ENCODE measurements around the gene PCNX2. TPM values are rescaled to one million over a fixed set of nuclear protein-coding genes. Genes with fewer than 3 reads are reported as not detected.

Gene PCNX2
- total RNA-seq, 1 donor, result 38.4 TPM

GRCh38 chr1:233040494-233040893 is 255.0 kb downstream of the PCNX2 start:
- Histone ChIP-seq H3K9me3 (ENCODE audit: low read depth, low read length) (no peaks in the 10 kb centered on the region), H3K4me1 (ENCODE audit: insufficient read depth, low read length) (no peaks in the 10 kb centered on the region), H3K4me3 (ENCODE audit: low read length) (no peak overlapping the region), H3K27me3 (ENCODE audit: insufficient read depth, low read length) (no peaks in the 10 kb centered on the region)

- H3K4me3 ChIP-seq (ENCODE audit: low read length), result no peak overlapping the region
- H3K27me3 ChIP-seq (ENCODE audit: insufficient read depth, low read length), result no peaks in the 10 kb centered on the region
- H3K9me3 ChIP-seq (ENCODE audit: low read depth, low read length), result no peaks in the 10 kb centered on the region
- H3K4me1 ChIP-seq (ENCODE audit: insufficient read depth, low read length), result no peaks in the 10 kb centered on the region
Observed at GRCh38 chr1:233038581-233038980, 256.9 kb downstream of the PCNX2 start.

- no peak overlapping the region for H3K4me3 ChIP-seq (ENCODE audit: low read length)
- H3K27me3 ChIP-seq (ENCODE audit: insufficient read depth, low read length), result no peaks in the 10 kb centered on the region
- H3K4me1 ChIP-seq (ENCODE audit: insufficient read depth, low read length), result no peaks in the 10 kb centered on the region
- no peaks in the 10 kb centered on the region for H3K9me3 ChIP-seq (ENCODE audit: low read depth, low read length)
Observed at GRCh38 chr1:233037843-233038242, 257.7 kb downstream of the PCNX2 start.

GRCh38 chr1:233034836-233035235 is 260.7 kb downstream of the PCNX2 start:
- no peaks in the 10 kb centered on the region for H3K27me3 ChIP-seq (ENCODE audit: insufficient read depth, low read length)
- H3K4me3 ChIP-seq (ENCODE audit: low read length), result no peak overlapping the region
- no peaks in the 10 kb centered on the region for H3K9me3 ChIP-seq (ENCODE audit: low read depth, low read length)
- H3K4me1 ChIP-seq (ENCODE audit: insufficient read depth, low read length), result no peaks in the 10 kb centered on the region

- H3K9me3 ChIP-seq (ENCODE audit: low read depth, low read length), result no peaks in the 10 kb centered on the region
- no peaks in the 10 kb centered on the region for H3K27me3 ChIP-seq (ENCODE audit: insufficient read depth, low read length)
- no peak overlapping the region for H3K4me3 ChIP-seq (ENCODE audit: low read length)
- H3K4me1 ChIP-seq (ENCODE audit: insufficient read depth, low read length), result no peaks in the 10 kb centered on the region
Observed at GRCh38 chr1:233033361-233033760, 262.2 kb downstream of the PCNX2 start.

- Histone ChIP-seq H3K27me3 (ENCODE audit: insufficient read depth, low read length) (no peaks in the 10 kb centered on the region), H3K9me3 (ENCODE audit: low read depth, low read length) (no peaks in the 10 kb centered on the region), H3K4me1 (ENCODE audit: insufficient read depth, low read length) (no peaks in the 10 kb centered on the region), H3K4me3 (ENCODE audit: low read length) (no peak overlapping the region)
Observed at GRCh38 chr1:233032916-233033315, 262.6 kb downstream of the PCNX2 start.

GRCh38 chr1:233031521-233031920 is 264.0 kb downstream of the PCNX2 start:
- Histone ChIP-seq H3K9me3 (ENCODE audit: low read depth, low read length) (no peaks in the 10 kb centered on the region), H3K4me3 (ENCODE audit: low read length) (no peak overlapping the region), H3K4me1 (ENCODE audit: insufficient read depth, low read length) (no peaks in the 10 kb centered on the region), H3K27me3 (ENCODE audit: insufficient read depth, low read length) (no peaks in the 10 kb centered on the region)

GRCh38 chr1:233027046-233027445 is 268.5 kb downstream of the PCNX2 start:
- H3K9me3 ChIP-seq (ENCODE audit: low read depth, low read length), result no peaks in the 10 kb centered on the region
- H3K27me3 ChIP-seq (ENCODE audit: insufficient read depth, low read length), result no peaks in the 10 kb centered on the region
- no peaks in the 10 kb centered on the region for H3K4me1 ChIP-seq (ENCODE audit: insufficient read depth, low read length)
- H3K4me3 ChIP-seq (ENCODE audit: low read length), result no peak overlapping the region

GRCh38 chr1:233025567-233025966 is 270.0 kb downstream of the PCNX2 start:
- no peaks in the 10 kb centered on the region for H3K9me3 ChIP-seq (ENCODE audit: low read depth, low read length)
- no peaks in the 10 kb centered on the region for H3K4me1 ChIP-seq (ENCODE audit: insufficient read depth, low read length)
- H3K27me3 ChIP-seq (ENCODE audit: insufficient read depth, low read length), result no peaks in the 10 kb centered on the region
- H3K4me3 ChIP-seq (ENCODE audit: low read length), result no peak overlapping the region

GRCh38 chr1:233025157-233025556 is 270.4 kb downstream of the PCNX2 start:
- Histone ChIP-seq H3K4me1 (ENCODE audit: insufficient read depth, low read length) (no peaks in the 10 kb centered on the region), H3K9me3 (ENCODE audit: low read depth, low read length) (no peaks in the 10 kb centered on the region), H3K4me3 (ENCODE audit: low read length) (no peak overlapping the region), H3K27me3 (ENCODE audit: insufficient read depth, low read length) (no peaks in the 10 kb centered on the region)

GRCh38 chr1:233024199-233024598 is 271.3 kb downstream of the PCNX2 start:
- H3K9me3 ChIP-seq (ENCODE audit: low read depth, low read length), result no peaks in the 10 kb centered on the region
- H3K4me1 ChIP-seq (ENCODE audit: insufficient read depth, low read length), result no peaks in the 10 kb centered on the region
- no peak overlapping the region for H3K4me3 ChIP-seq (ENCODE audit: low read length)
- no peaks in the 10 kb centered on the region for H3K27me3 ChIP-seq (ENCODE audit: insufficient read depth, low read length)

GRCh38 chr1:233022246-233022645 is 273.3 kb downstream of the PCNX2 start:
- no peaks in the 10 kb centered on the region for H3K9me3 ChIP-seq (ENCODE audit: low read depth, low read length)
- no peaks in the 10 kb centered on the region for H3K27me3 ChIP-seq (ENCODE audit: insufficient read depth, low read length)
- H3K4me3 ChIP-seq (ENCODE audit: low read length), result no peak overlapping the region
- no peaks in the 10 kb centered on the region for H3K4me1 ChIP-seq (ENCODE audit: insufficient read depth, low read length)

- Histone ChIP-seq H3K4me1 (ENCODE audit: insufficient read depth, low read length) (no peaks in the 10 kb centered on the region), H3K9me3 (ENCODE audit: low read depth, low read length) (no peaks in the 10 kb centered on the region), H3K27me3 (ENCODE audit: insufficient read depth, low read length) (no peaks in the 10 kb centered on the region), H3K4me3 (ENCODE audit: low read length) (no peak overlapping the region)
Observed at GRCh38 chr1:233020426-233020825, 275.1 kb downstream of the PCNX2 start.

- Histone ChIP-seq H3K4me1 (ENCODE audit: insufficient read depth, low read length) (no peaks in the 10 kb centered on the region), H3K4me3 (ENCODE audit: low read length) (no peak overlapping the region), H3K27me3 (ENCODE audit: insufficient read depth, low read length) (no peaks in the 10 kb centered on the region), H3K9me3 (ENCODE audit: low read depth, low read length) (no peaks in the 10 kb centered on the region)
Observed at GRCh38 chr1:233019778-233020325, 275.7 kb downstream of the PCNX2 start.

GRCh38 chr1:233019083-233019482 is 276.4 kb downstream of the PCNX2 start:
- Histone ChIP-seq H3K27me3 (ENCODE audit: insufficient read depth, low read length) (no peaks in the 10 kb centered on the region), H3K4me3 (ENCODE audit: low read length) (no peak overlapping the region), H3K4me1 (ENCODE audit: insufficient read depth, low read length) (no peaks in the 10 kb centered on the region), H3K9me3 (ENCODE audit: low read depth, low read length) (no peaks in the 10 kb centered on the region)

- Histone ChIP-seq H3K4me1 (ENCODE audit: insufficient read depth, low read length) (no peaks in the 10 kb centered on the region), H3K9me3 (ENCODE audit: low read depth, low read length) (no peaks in the 10 kb centered on the region), H3K4me3 (ENCODE audit: low read length) (no peak overlapping the region), H3K27me3 (ENCODE audit: insufficient read depth, low read length) (no peaks in the 10 kb centered on the region)
Observed at GRCh38 chr1:233016798-233017197, 278.7 kb downstream of the PCNX2 start.
